HL-60 (cell line): ENCODE results near the gene HHIP.

ENCODE experiments used
- DNase-seq, 2 experiments: peaks; one replicate each; pipeline ENCODE4 v3.0.0-alpha.2; 2010 to 2020; ENCODE audit warnings: low read depth in 1 of 2, low spot score in 1 of 2
- H3K27ac ChIP-seq: fragments of 250-450 bp; sonication (Bioruptor Pico); replicated peaks from 2 replicates; pipeline ENCODE4 v1.5.1; 2020; ENCODE audit warnings: mild to moderate bottlenecking, moderate library complexity
- H3K27me3 ChIP-seq: fragments of 250-450 bp; sonication (Bioruptor Pico); 2 replicates; pipeline ENCODE4 v1.5.1; 2021; ENCODE audit warnings: mild to moderate bottlenecking, moderate library complexity; ENCODE audit not compliant: insufficient read depth, poor library complexity, severe bottlenecking
- H3K4me3 ChIP-seq: replicated peaks from 2 replicates; pipeline ENCODE4 v1.5.1; 2011; ENCODE audit warnings: mild to moderate bottlenecking, control low read depth, low read length; ENCODE audit not compliant: insufficient read depth
- CTCF ChIP-seq: IDR thresholded peaks from one replicate; pipeline ENCODE4 v1.5.1; 2011; ENCODE audit warnings: low read length, control low read depth, inconsistent platforms; ENCODE audit not compliant: insufficient read depth
- GABPA ChIP-seq: IDR thresholded peaks from 2 replicates; pipeline ENCODE4 v1.6.1; 2012; ENCODE audit warnings: low read depth
- POLR2AphosphoS5 ChIP-seq: IDR thresholded peaks from 2 replicates; pipeline ENCODE4 v1.6.1; 2012; ENCODE audit warnings: low read depth
- REST ChIP-seq: IDR thresholded peaks from 2 replicates; pipeline ENCODE4 v1.6.1; 2012; ENCODE audit warnings: low read depth; ENCODE audit not compliant: insufficient replicate concordance
- SPI1 ChIP-seq: IDR thresholded peaks from 2 replicates; pipeline ENCODE4 v1.6.1; 2012; ENCODE audit warnings: low read depth, mild to moderate bottlenecking, borderline replicate concordance

The HHIP gene

GRCh38 chr4:144723471-144723870, 77.5 kb downstream of the HHIP start:
- Histone ChIP-seq H3K27ac (no peak overlapping the region), H3K4me3 (no peak overlapping the region), H3K27me3 (no peaks in the 10 kb centered on the region)
- DNase-seq, result no peak
- TF ChIP-seq POLR2AphosphoS5 (no peak), SPI1 (no peak), GABPA (no peak), REST (no peak), CTCF (no peak)

- TF ChIP-seq SPI1 (no peak), POLR2AphosphoS5 (no peak), CTCF (no peak), GABPA (no peak), REST (no peak)
- no peak for DNase-seq
- no peak overlapping the region for H3K4me3 ChIP-seq
These were observed 83.2 kb downstream of the HHIP start for GRCh38 chr4:144729175-144729574.

GRCh38 chr4:144732584-144733428, 86.8 kb downstream of the HHIP start:
- Histone ChIP-seq H3K27me3 (no peaks in the 10 kb centered on the region), H3K4me3 (no peak overlapping the region), H3K27ac (no peak overlapping the region)
- no peak for DNase-seq
- TF ChIP-seq REST (no peak), SPI1 (no peak), POLR2AphosphoS5 (no peak), CTCF (no peak), GABPA (no peak)

More at GRCh38 chr4:144729175-144729574, 83.2 kb downstream of the HHIP start:
- Histone ChIP-seq H3K27ac (no peak overlapping the region), H3K27me3 (no peaks in the 10 kb centered on the region)
